CD4-positive, CD25-positive, alpha-beta regulatory T cell (primary cell): ENCODE measurements around the gene CHMP6. TPM values are rescaled to one million over a fixed set of nuclear protein-coding genes. Genes with fewer than 3 reads are reported as not detected.

Source experiments
- ATAC-seq, 2 donors: fragments of 150-1000 bp; cut with Tn5 transposase; one replicate each; pipeline ENCODE4 v1.10.0; 2021; ENCODE audit warnings: low read depth in 2 of 2, moderate number of reproducible peaks in 2 of 2, moderate library complexity in 1 of 2
- DNase-seq, 3 donors: peaks; one replicate each; pipeline versions ENCODE4 v3.0.0 to v3.0.0-alpha.2; 2012 to 2022; ENCODE audit warnings: mixed read lengths in 1 of 3
- H3K27ac ChIP-seq: one replicate; pipeline ENCODE4 v1.7.0; 2013; ENCODE audit warnings: mild to moderate bottlenecking, low read length; ENCODE audit not compliant: insufficient read depth, poor library complexity, severe bottlenecking
- H3K27me3 ChIP-seq: one replicate; pipeline ENCODE4 v1.7.0; 2013; ENCODE audit warnings: low read length; ENCODE audit not compliant: control insufficient read depth, insufficient read depth
- H3K36me3 ChIP-seq: one replicate; pipeline ENCODE4 v1.7.0; 2013; ENCODE audit warnings: mild to moderate bottlenecking, low read length, moderate library complexity; ENCODE audit not compliant: control insufficient read depth, insufficient read depth
- H3K4me1 ChIP-seq: 2 replicates; pipeline ENCODE4 v1.7.0; 2013; ENCODE audit warnings: mild to moderate bottlenecking, low read length; ENCODE audit not compliant: insufficient read depth, control insufficient read depth, poor library complexity, severe bottlenecking
- H3K4me3 ChIP-seq: one replicate; pipeline ENCODE4 v1.7.0; 2013; ENCODE audit warnings: low read depth, mild to moderate bottlenecking, low read length, moderate library complexity
- H3K9me3 ChIP-seq, 2 experiments: 1 replicate in 1 of 2; 2 replicates in 1 of 2; pipeline ENCODE4 v1.7.0; 2013; ENCODE audit warnings: low read length in 2 of 2, mild to moderate bottlenecking in 1 of 2, moderate library complexity in 1 of 2; ENCODE audit not compliant: control insufficient read depth in 2 of 2
- H3K27ac Mint-ChIP-seq, 3 donors: one replicate each; pipeline ENCODE4 v1.8.0; 2020 to 2022; ENCODE audit warnings: mild to moderate bottlenecking in 3 of 3, mixed read lengths in 3 of 3, moderate library complexity in 2 of 3
- H3K27me3 Mint-ChIP-seq: one replicate; pipeline ENCODE4 v1.8.0; 2022; ENCODE audit warnings: mild to moderate bottlenecking, mixed read lengths
- H3K36me3 Mint-ChIP-seq: one replicate; pipeline ENCODE4 v1.8.0; 2020; ENCODE audit warnings: mixed read lengths
- H3K4me1 Mint-ChIP-seq, 4 donors: one replicate each; pipeline ENCODE4 v1.8.0; 2020 to 2022; ENCODE audit warnings: mixed read lengths in 4 of 4, mild to moderate bottlenecking in 1 of 4
- H3K4me3 Mint-ChIP-seq, 4 donors: one replicate each; pipeline ENCODE4 v1.8.0; 2020 to 2022; ENCODE audit warnings: mild to moderate bottlenecking in 4 of 4, mixed read lengths in 4 of 4, moderate library complexity in 3 of 4
- H3K9me3 Mint-ChIP-seq, 7 donors: one replicate each; pipeline ENCODE4 v1.8.0; 2020 to 2022; ENCODE audit warnings: mixed read lengths in 7 of 7, mild to moderate bottlenecking in 3 of 7, moderate library complexity in 2 of 7
- polyA plus RNA-seq, 4 donors: library from polyadenylated mRNA; unstranded; fragments of 300-500 nt; fragmentation: Illumina TruSeq; gene quantifications; one replicate each; pipeline ENCODE4 v1.2.3, GENCODE V29; 2021
- total RNA-seq: library from RNA; stranded (reverse); gene quantifications from one replicate; pipeline ENCODE4 v1.2.3, GENCODE V29; 2022

CHMP6 gene
- total and polyA plus RNA-seq, 5 donors from 2014 or later: 25.5 to 43.5 (median 38.4) TPM

- H3K9me3 Mint-ChIP-seq: peaks cover 0 to 2% (median 0%) of the 10 kb centered on the region in 7 donors
- no peak for ATAC-seq
- H3K4me3 Mint-ChIP-seq: peak overlapping the region in 1 of 4 donors; percentile 32
- Histone ChIP-seq H3K27ac (no peak overlapping the region), H3K4me1 (peaks cover 8% of the 10 kb centered on the region), H3K36me3 (no peaks in the 10 kb centered on the region), H3K9me3 (no peaks in the 10 kb centered on the region), H3K27me3 (no peaks in the 10 kb centered on the region), H3K4me3 (no peak overlapping the region)
- no peak for DNase-seq
- peaks cover 0 to 12% (median 1%) of the 10 kb centered on the region in 4 donors for H3K4me1 Mint-ChIP-seq
- H3K27ac Mint-ChIP-seq: no peak overlapping the region
- peaks cover 8% of the 10 kb centered on the region for H3K27me3 Mint-ChIP-seq
- H3K36me3 Mint-ChIP-seq: no peaks in the 10 kb centered on the region
These were observed 33.6 kb downstream of the CHMP6 start for GRCh38 chr17:81025065-81025740.

- Histone ChIP-seq H3K4me1 (peaks cover 8% of the 10 kb centered on the region), H3K36me3 (no peaks in the 10 kb centered on the region), H3K9me3 (no peaks in the 10 kb centered on the region), H3K4me3 (no peak overlapping the region), H3K27me3 (no peaks in the 10 kb centered on the region), H3K27ac (no peak overlapping the region)
- Mint-ChIP-seq H3K36me3 (no peaks in the 10 kb centered on the region), H3K9me3 (peaks cover 0 to 2% (median 0%) of the 10 kb centered on the region in 7 donors), H3K4me1 (peaks cover 0 to 10% (median 1%) of the 10 kb centered on the region in 4 donors), H3K27me3 (peaks cover 8% of the 10 kb centered on the region), H3K27ac (no peak overlapping the region), H3K4me3 (no peak overlapping the region)
- ATAC-seq (no peak), DNase-seq (no peak)
These were observed 34.1 kb downstream of the CHMP6 start for GRCh38 chr17:81025741-81026129.

- peaks cover 0 to 2% (median 0%) of the 10 kb centered on the region in 7 donors for H3K9me3 Mint-ChIP-seq
- Histone ChIP-seq H3K36me3 (no peaks in the 10 kb centered on the region), H3K27me3 (no peaks in the 10 kb centered on the region), H3K9me3 (no peaks in the 10 kb centered on the region), H3K4me1 (peaks cover 8% of the 10 kb centered on the region), H3K4me3 (no peak overlapping the region), H3K27ac (no peak overlapping the region)
- ATAC-seq (no peak), DNase-seq (no peak)
- peaks cover 8% of the 10 kb centered on the region for H3K27me3 Mint-ChIP-seq
- H3K36me3 Mint-ChIP-seq: no peaks in the 10 kb centered on the region
- peak overlapping the region in 1 of 4 donors; percentile 9 for H3K4me3 Mint-ChIP-seq
- no peak overlapping the region for H3K27ac Mint-ChIP-seq
- H3K4me1 Mint-ChIP-seq: peaks cover 0 to 10% (median 1%) of the 10 kb centered on the region in 4 donors
These were observed 34.8 kb downstream of the CHMP6 start for GRCh38 chr17:81026266-81027036.

GRCh38 chr17:81027038-81027437, 35.4 kb downstream of the CHMP6 start:
- H3K27ac Mint-ChIP-seq: no peak overlapping the region
- Histone ChIP-seq H3K9me3 (no peaks in the 10 kb centered on the region), H3K27ac (no peak overlapping the region), H3K36me3 (no peaks in the 10 kb centered on the region), H3K4me3 (no peak overlapping the region), H3K4me1 (peaks cover 8% of the 10 kb centered on the region), H3K27me3 (no peaks in the 10 kb centered on the region)
- ATAC-seq (no peak), DNase-seq (no peak)
- peak overlapping the region in 1 of 4 donors; percentile 9 for H3K4me3 Mint-ChIP-seq
- peaks cover 0 to 2% (median 0%) of the 10 kb centered on the region in 7 donors for H3K9me3 Mint-ChIP-seq
- peaks cover 0 to 8% (median 1%) of the 10 kb centered on the region in 4 donors for H3K4me1 Mint-ChIP-seq
- H3K36me3 Mint-ChIP-seq: no peaks in the 10 kb centered on the region
- peaks cover 8% of the 10 kb centered on the region for H3K27me3 Mint-ChIP-seq

GRCh38 chr17:81027591-81028505, 36.2 kb downstream of the CHMP6 start:
- no peak for ATAC-seq
- peaks cover 8% of the 10 kb centered on the region for H3K4me1 ChIP-seq
- H3K27ac Mint-ChIP-seq: no peak overlapping the region
- no peaks in the 10 kb centered on the region for H3K36me3 ChIP-seq
- peaks cover 0 to 4% (median 1%) of the 10 kb centered on the region in 4 donors for H3K4me1 Mint-ChIP-seq
- H3K4me3 Mint-ChIP-seq: no peak overlapping the region
- H3K36me3 Mint-ChIP-seq: no peaks in the 10 kb centered on the region
- peak in 1 of 3 donors; percentile 17 for DNase-seq
- peaks cover 0 to 2% (median 0%) of the 10 kb centered on the region in 7 donors for H3K9me3 Mint-ChIP-seq
- H3K27me3 ChIP-seq: no peaks in the 10 kb centered on the region
- H3K4me3 ChIP-seq: no peak overlapping the region
- H3K9me3 ChIP-seq: no peaks in the 10 kb centered on the region
- no peak overlapping the region for H3K27ac ChIP-seq
- H3K27me3 Mint-ChIP-seq: peaks cover 8% of the 10 kb centered on the region

GRCh38 chr17:81028506-81028858, 36.8 kb downstream of the CHMP6 start:
- Mint-ChIP-seq H3K4me1 (peaks cover 0 to 9% (median 3%) of the 10 kb centered on the region in 4 donors), H3K27ac (no peak overlapping the region), H3K27me3 (peaks cover 13% of the 10 kb centered on the region), H3K4me3 (no peak overlapping the region), H3K36me3 (no peaks in the 10 kb centered on the region), H3K9me3 (peaks cover 0 to 2% (median 0%) of the 10 kb centered on the region in 7 donors)
- peaks cover 6% of the 10 kb centered on the region for H3K4me1 ChIP-seq
- no peak overlapping the region for H3K4me3 ChIP-seq
- no peaks in the 10 kb centered on the region for H3K27me3 ChIP-seq
- DNase-seq: no peak
- H3K27ac ChIP-seq: no peak overlapping the region
- no peaks in the 10 kb centered on the region for H3K36me3 ChIP-seq
- H3K9me3 ChIP-seq: no peaks in the 10 kb centered on the region
- no peak for ATAC-seq

- Histone ChIP-seq H3K27me3 (no peaks in the 10 kb centered on the region), H3K4me3 (no peak overlapping the region), H3K27ac (no peak overlapping the region), H3K36me3 (no peaks in the 10 kb centered on the region), H3K4me1 (peaks cover 12% of the 10 kb centered on the region), H3K9me3 (no peaks in the 10 kb centered on the region)
- peaks cover 0 to 2% (median 0%) of the 10 kb centered on the region in 7 donors for H3K9me3 Mint-ChIP-seq
- peak overlapping the region in 2 of 4 donors; percentile 7 to 54 for H3K4me3 Mint-ChIP-seq
- DNase-seq (no peak), ATAC-seq (no peak)
- no peaks in the 10 kb centered on the region for H3K36me3 Mint-ChIP-seq
- H3K27me3 Mint-ChIP-seq: peaks cover 18% of the 10 kb centered on the region
- H3K4me1 Mint-ChIP-seq: peaks cover 0 to 12% (median 8%) of the 10 kb centered on the region in 4 donors
- H3K27ac Mint-ChIP-seq: no peak overlapping the region
These were observed 38.2 kb downstream of the CHMP6 start for GRCh38 chr17:81029859-81030258.
